OCI-LY1 (cell line): ENCODE data around the gene TFEB.

ENCODE experiments used
- H2AFZ ChIP-seq: fragments of 200-600 bp; sonication (generic), shearing (Covaris generic); 2 replicates; pipeline ENCODE4 v1.6.0; 2014; ENCODE audit warnings: antibody characterized with exemption, mild to moderate bottlenecking, low read length
- H3F3A ChIP-seq: fragments of 200-600 bp; sonication (generic), shearing (Covaris generic); 2 replicates; pipeline ENCODE4 v1.6.0; 2014; ENCODE audit warnings: mild to moderate bottlenecking, antibody characterized with exemption, low read length, moderate library complexity; ENCODE audit not compliant: insufficient read depth
- H3K27ac ChIP-seq: fragments of 200-600 bp; sonication (generic); 2 replicates; pipeline ENCODE4 v1.5.1; 2014; ENCODE audit warnings: low read length, mixed run types, mild to moderate bottlenecking, low read depth; ENCODE audit not compliant: poor library complexity, severe bottlenecking
- H3K27me3 ChIP-seq: fragments of 200-600 bp; sonication (generic); 2 replicates; pipeline ENCODE4 v1.6.0; 2014; ENCODE audit warnings: antibody characterized with exemption, mild to moderate bottlenecking, low read length, moderate library complexity; ENCODE audit not compliant: insufficient read depth
- H3K36me3 ChIP-seq: fragments of 200-600 bp; sonication (generic); 2 replicates; pipeline ENCODE4 v1.6.1; 2014; ENCODE audit warnings: mild to moderate bottlenecking, antibody characterized with exemption, low read length, moderate library complexity, mixed read lengths; ENCODE audit not compliant: insufficient read depth
- H3K4me1 ChIP-seq: fragments of 200-600 bp; sonication (generic); 2 replicates; pipeline ENCODE4 v1.5.1; 2014; ENCODE audit warnings: mild to moderate bottlenecking, low read length, moderate library complexity; ENCODE audit not compliant: insufficient read depth, severe bottlenecking
- H3K4me2 ChIP-seq: fragments of 200-600 bp; sonication (generic), shearing (Covaris generic); 2 replicates; pipeline ENCODE4 v1.6.1; 2014; ENCODE audit warnings: low read length
- H3K4me3 ChIP-seq: fragments of 200-600 bp; sonication (generic); 2 replicates; pipeline ENCODE4 v1.5.1; 2014; ENCODE audit warnings: low read length, low read depth, mild to moderate bottlenecking, mixed read lengths; ENCODE audit not compliant: poor library complexity, severe bottlenecking
- H3K79me2 ChIP-seq: fragments of 200-600 bp; shearing (Covaris generic); 2 replicates; pipeline ENCODE4 v1.6.1; 2016; ENCODE audit warnings: mixed run types, low read length, mixed read lengths; ENCODE audit not compliant: insufficient read depth
- H3K9ac ChIP-seq: fragments of 200-600 bp; sonication (generic), shearing (Covaris generic); 2 replicates; pipeline ENCODE4 v1.6.1; 2014; ENCODE audit warnings: mild to moderate bottlenecking, low read length, mixed read lengths
- H3K9me2 ChIP-seq: fragments of 200-600 bp; sonication (generic), shearing (Covaris generic); 2 replicates; pipeline ENCODE4 v1.6.1; 2014; ENCODE audit warnings: low read depth, mild to moderate bottlenecking, low read length, mixed read lengths
- H3K9me3 ChIP-seq: fragments of 200-600 bp; shearing (Covaris generic); 2 replicates; pipeline ENCODE4 v1.6.1; 2014; ENCODE audit warnings: low read length, mixed read lengths
- H4K20me1 ChIP-seq: fragments of 200-600 bp; sonication (generic), shearing (Covaris generic); 2 replicates; pipeline ENCODE4 v1.6.0; 2016; ENCODE audit warnings: mild to moderate bottlenecking, low read length; ENCODE audit not compliant: insufficient read depth
- CTCF ChIP-seq: fragments of 200-600 bp; sonication (generic), shearing (Covaris generic); IDR thresholded peaks from 2 replicates; pipeline ENCODE4 v1.5.1; 2017; ENCODE audit warnings: mild to moderate bottlenecking, antibody characterized with exemption, low read length, moderate library complexity, mixed read lengths
- EZH2 ChIP-seq: fragments of 200-600 bp; sonication (generic), shearing (Covaris generic); IDR thresholded peaks from 2 replicates; pipeline ENCODE4 v1.8.0; 2017; ENCODE audit warnings: borderline replicate concordance, mixed run types, mild to moderate bottlenecking, antibody characterized with exemption, low read length, moderate library complexity, mixed read lengths

TFEB gene

GRCh38 chr6:41667195-41667594 lies 68.2 kb downstream of the TFEB start:
- no peak for TF ChIP-seq EZH2
- no peak for TF ChIP-seq CTCF
- Histone ChIP-seq H3K79me2 (no peaks in the 10 kb centered on the region), H2AFZ (no peak overlapping the region), H3K9me3 (no peaks in the 10 kb centered on the region), H4K20me1 (no peaks in the 10 kb centered on the region), H3K4me1 (no peaks in the 10 kb centered on the region), H3K27me3 (peaks cover 13% of the 10 kb centered on the region), H3K4me2 (no peak overlapping the region), H3K27ac (no peak overlapping the region), H3K4me3 (no peak overlapping the region), H3K9ac (no peak overlapping the region), H3F3A (no peaks in the 10 kb centered on the region), H3K9me2 (no peaks in the 10 kb centered on the region), H3K36me3 (no peaks in the 10 kb centered on the region)

GRCh38 chr6:41664271-41664670 lies 71.1 kb downstream of the TFEB start:
- no peak overlapping the region for H3K4me2 ChIP-seq
- H3K79me2 ChIP-seq = no peaks in the 10 kb centered on the region
- H3K9me2 ChIP-seq = no peaks in the 10 kb centered on the region
- H3K27ac ChIP-seq = no peak overlapping the region
- no peaks in the 10 kb centered on the region for H3K4me1 ChIP-seq
- peaks cover 18% of the 10 kb centered on the region for H3K27me3 ChIP-seq
- H3K9me3 ChIP-seq = no peaks in the 10 kb centered on the region
- no peaks in the 10 kb centered on the region for H4K20me1 ChIP-seq
- no peak overlapping the region for H2AFZ ChIP-seq
- H3K9ac ChIP-seq = no peak overlapping the region
- no peaks in the 10 kb centered on the region for H3K36me3 ChIP-seq
- H3F3A ChIP-seq = no peaks in the 10 kb centered on the region
- TF ChIP-seq EZH2 = no peak
- no peak for TF ChIP-seq CTCF
- no peak overlapping the region for H3K4me3 ChIP-seq

- H3K9me2 ChIP-seq = no peaks in the 10 kb centered on the region
- no peaks in the 10 kb centered on the region for H4K20me1 ChIP-seq
- H3K4me3 ChIP-seq = no peak overlapping the region
- peaks cover 16% of the 10 kb centered on the region for H3K27me3 ChIP-seq
- H3K4me1 ChIP-seq = no peaks in the 10 kb centered on the region
- no peak overlapping the region for H3K9ac ChIP-seq
- no peaks in the 10 kb centered on the region for H3F3A ChIP-seq
- H3K9me3 ChIP-seq = no peaks in the 10 kb centered on the region
- H2AFZ ChIP-seq = no peak overlapping the region
- H3K36me3 ChIP-seq = no peaks in the 10 kb centered on the region
- no peaks in the 10 kb centered on the region for H3K79me2 ChIP-seq
- H3K27ac ChIP-seq = no peak overlapping the region
- no peak for TF ChIP-seq EZH2
- TF ChIP-seq CTCF = no peak
- H3K4me2 ChIP-seq = no peak overlapping the region
Observed at GRCh38 chr6:41663568-41663967, 71.8 kb downstream of the TFEB start.
